Neuronal stem cell (in vitro differentiated cells): ENCODE data around the gene PPP1R26.

Source experiments
- DNase-seq: peaks from one replicate; pipeline ENCODE4 v3.0.0-alpha.2; 2013; ENCODE audit warnings: low spot score
- H2AFZ ChIP-seq: one replicate; pipeline ENCODE4 v1.6.1; 2013; ENCODE audit warnings: mild to moderate bottlenecking, low read length, inconsistent platforms
- H2AK5ac ChIP-seq: 2 replicates; pipeline ENCODE4 v1.6.1; 2013; ENCODE audit warnings: low read depth, mild to moderate bottlenecking, inconsistent platforms, low read length, moderate library complexity, mixed read lengths
- H2BK120ac ChIP-seq: 2 replicates; pipeline ENCODE4 v1.6.1; 2013; ENCODE audit warnings: low read depth, mild to moderate bottlenecking, inconsistent platforms, low read length, moderate library complexity, mixed read lengths
- H2BK12ac ChIP-seq: one replicate; pipeline ENCODE4 v1.6.1; 2013; ENCODE audit warnings: low read length, inconsistent platforms
- H2BK15ac ChIP-seq: 2 replicates; pipeline ENCODE4 v1.6.1; 2013; ENCODE audit warnings: mild to moderate bottlenecking, low read length, inconsistent platforms, mixed read lengths
- H2BK5ac ChIP-seq: one replicate; pipeline ENCODE4 v1.6.1; 2013; ENCODE audit warnings: inconsistent platforms, mild to moderate bottlenecking, low read length, moderate library complexity
- H3K14ac ChIP-seq: one replicate; pipeline ENCODE4 v1.6.1; 2013; ENCODE audit warnings: low read length, inconsistent platforms
- H3K18ac ChIP-seq: 2 replicates; pipeline ENCODE4 v1.6.1; 2013; ENCODE audit warnings: low read length, inconsistent platforms
- H3K23ac ChIP-seq: 2 replicates; pipeline ENCODE4 v1.6.1; 2013; ENCODE audit warnings: low read depth, mild to moderate bottlenecking, mixed read lengths, low read length, inconsistent platforms; ENCODE audit not compliant: poor library complexity
- H3K27ac ChIP-seq: replicated peaks from 3 replicates; pipeline ENCODE4 v1.5.1; 2013; ENCODE audit warnings: low read length, inconsistent platforms
- H3K27me3 ChIP-seq, 3 experiments: 2 replicates each; pipeline ENCODE4 v1.6.1; 2013; ENCODE audit warnings: low read length in 3 of 3, mild to moderate bottlenecking in 2 of 3, inconsistent platforms in 1 of 3, low read depth in 1 of 3, mixed read lengths in 1 of 3, moderate library complexity in 1 of 3; ENCODE audit not compliant: control insufficient read depth in 3 of 3, insufficient read depth in 3 of 3
- H3K36me3 ChIP-seq, 2 donors: replicated peaks in 1 of 2; 2 replicates each; pipeline ENCODE4 v1.6.1; 2013; ENCODE audit warnings: low read length in 2 of 2; ENCODE audit not compliant: control insufficient read depth in 2 of 2, insufficient read depth in 2 of 2
- H3K4ac ChIP-seq: 2 replicates; pipeline ENCODE4 v1.6.1; 2013; ENCODE audit warnings: inconsistent platforms, mild to moderate bottlenecking, low read length, moderate library complexity
- H3K4me1 ChIP-seq, 2 donors: 1 replicate in 1 of 2; 2 replicates in 1 of 2; pipeline ENCODE4 v1.6.1; 2013; ENCODE audit warnings: low read length in 2 of 2, low read depth in 1 of 2; ENCODE audit not compliant: control insufficient read depth in 2 of 2, insufficient read depth in 1 of 2
- H3K4me2 ChIP-seq: one replicate; pipeline ENCODE4 v1.6.1; 2013; ENCODE audit warnings: mild to moderate bottlenecking, low read length, inconsistent platforms; ENCODE audit not compliant: insufficient read depth, poor library complexity, severe bottlenecking
- H3K4me3 ChIP-seq, 2 donors: 2 replicates each; pipeline ENCODE4 v1.5.1; 2013; ENCODE audit warnings: low read length in 2 of 2, mild to moderate bottlenecking in 2 of 2, inconsistent platforms in 1 of 2, moderate library complexity in 1 of 2
- H3K79me1 ChIP-seq: one replicate; pipeline ENCODE4 v1.6.1; 2013; ENCODE audit warnings: low read depth, mild to moderate bottlenecking, inconsistent platforms, low read length, moderate library complexity
- H3K9ac ChIP-seq: one replicate; pipeline ENCODE4 v1.6.1; 2013; ENCODE audit warnings: mild to moderate bottlenecking, low read depth, low read length, inconsistent platforms; ENCODE audit not compliant: poor library complexity
- H3K9me3 ChIP-seq, 2 donors: replicated peaks in 1 of 2; 2 replicates each; pipeline versions ENCODE3 to v1.6.1; 2013; ENCODE audit warnings: low read length in 2 of 2, mild to moderate bottlenecking in 2 of 2, inconsistent platforms in 1 of 2, low read depth in 1 of 2, mixed read lengths in 1 of 2, moderate library complexity in 1 of 2; ENCODE audit not compliant: control insufficient read depth in 2 of 2, insufficient read depth in 1 of 2
- H4K8ac ChIP-seq: one replicate; pipeline ENCODE4 v1.6.1; 2013; ENCODE audit warnings: low read depth, mild to moderate bottlenecking, inconsistent platforms, low read length, moderate library complexity
- H4K91ac ChIP-seq: one replicate; pipeline ENCODE4 v1.6.1; 2013; ENCODE audit warnings: low read length, low read depth, mild to moderate bottlenecking, inconsistent platforms; ENCODE audit not compliant: poor library complexity
- WGBS, 2 donors: extraction: QIAGEN DNeasy Blood & Tissue Kit; methylation state at CpG; one replicate each; pipeline ENCODE4 v1.1.7; 2013; ENCODE audit warnings: missing lambda C conversion rate in 2 of 2, mixed read lengths in 1 of 2; ENCODE audit not compliant: insufficient read length in 2 of 2, insufficient replicate concordance in 1 of 2; ENCODE audit errors: extremely low coverage in 2 of 2; 5-methylcytosine and 5-hydroxymethylcytosine counted together

The PPP1R26 gene

GRCh38 chr9:135503371-135504261, 24.0 kb downstream of the PPP1R26 start:
- H3K4me3 ChIP-seq = peak overlapping the region in 1 of 2 donors; percentile 27
- H4K8ac ChIP-seq = no peak overlapping the region
- no peak overlapping the region for H3K18ac ChIP-seq
- H3K79me1 ChIP-seq = peaks cover 18% of the 10 kb centered on the region
- WGBS, 2 donors = no CpG with 5 or more reads among the region's 41 CpGs
- no peaks in the 10 kb centered on the region for H3K9me3 ChIP-seq
- no peak overlapping the region for H2BK15ac ChIP-seq
- peaks cover 17 to 18% of the 10 kb centered on the region in 2 donors for H3K4me1 ChIP-seq
- peaks cover 34 to 41% of the 10 kb centered on the region in 2 donors for H3K36me3 ChIP-seq
- H2BK120ac ChIP-seq = no peak overlapping the region
- no peak overlapping the region for H2AK5ac ChIP-seq
- H3K9ac ChIP-seq = no peak overlapping the region
- H3K14ac ChIP-seq = no peak overlapping the region
- no peak overlapping the region for H2BK12ac ChIP-seq
- no peak overlapping the region for H3K23ac ChIP-seq
- no peaks in the 10 kb centered on the region for H3K27me3 ChIP-seq
- no peak overlapping the region for H3K4ac ChIP-seq
- H2AFZ ChIP-seq = no peak overlapping the region
- no peak for DNase-seq
- H3K27ac ChIP-seq = no peak overlapping the region
- H2BK5ac ChIP-seq = no peak overlapping the region
- no peak overlapping the region for H3K4me2 ChIP-seq
- no peak overlapping the region for H4K91ac ChIP-seq

DNA sequence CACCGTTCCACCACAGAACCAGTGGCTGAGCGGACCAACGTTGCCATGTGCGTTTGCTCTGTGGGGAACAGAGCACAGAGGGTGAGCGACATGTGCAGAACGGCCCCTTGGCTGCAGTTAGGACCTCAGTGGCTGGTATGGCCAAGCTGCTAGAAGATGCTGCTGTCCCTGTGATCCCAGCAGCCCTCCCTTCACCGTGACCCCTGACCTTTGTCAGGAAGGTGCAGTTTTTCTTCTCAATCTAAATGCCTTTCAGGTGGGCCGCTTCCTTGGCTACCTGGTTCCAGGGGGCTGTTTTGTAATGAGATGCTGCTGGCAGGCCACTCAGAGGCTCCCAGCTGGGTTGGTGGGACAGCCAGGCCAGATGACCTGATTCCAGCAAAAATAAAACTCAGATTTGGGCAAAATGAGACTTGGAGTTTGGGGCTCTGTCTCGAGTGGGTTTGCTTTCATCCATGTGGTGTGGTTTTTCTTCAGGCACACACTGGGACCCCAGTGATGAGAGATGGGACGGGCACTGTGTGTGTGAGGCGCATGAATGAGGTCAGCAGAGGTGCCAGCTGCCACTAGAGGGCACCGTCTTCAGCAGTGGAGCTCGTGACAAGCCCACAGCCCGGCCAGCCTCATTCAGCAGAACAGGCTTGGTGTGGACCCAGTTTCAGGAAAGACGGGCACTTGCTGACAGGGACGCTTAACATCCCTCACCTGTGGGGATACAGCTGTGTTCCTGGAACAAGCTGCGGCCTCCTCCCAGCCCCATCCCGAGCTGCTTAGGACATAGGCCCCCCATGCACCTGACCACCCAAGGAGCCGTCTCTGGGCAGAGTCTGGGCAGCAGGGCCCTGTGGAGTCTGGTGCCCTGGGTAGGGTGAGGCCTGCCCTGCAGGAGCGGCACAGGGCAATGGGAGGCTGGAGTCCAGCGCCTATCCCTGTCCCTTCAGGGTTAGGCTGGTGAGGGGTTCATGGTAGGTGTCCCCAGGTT, 25.0 kb downstream of the PPP1R26 start:
- H3K23ac ChIP-seq = peak overlapping the region; percentile 62
- H4K8ac ChIP-seq = no peak overlapping the region
- H2BK12ac ChIP-seq = no peak overlapping the region
- H2AFZ ChIP-seq = no peak overlapping the region
- no CpG with 5 or more reads among the region's 21 CpGs for WGBS, 2 donors
- H3K4me2 ChIP-seq = no peak overlapping the region
- peak overlapping the region; percentile 76 for H2BK120ac ChIP-seq
- peaks cover 18% of the 10 kb centered on the region for H3K79me1 ChIP-seq
- no peak overlapping the region for H4K91ac ChIP-seq
- peak overlapping the region in 1 of 2 donors; percentile 27 for H3K4me3 ChIP-seq
- no peak overlapping the region for H2BK15ac ChIP-seq
- H3K18ac ChIP-seq = no peak overlapping the region
- H3K36me3 ChIP-seq = peaks cover 34 to 41% of the 10 kb centered on the region in 2 donors
- H3K9ac ChIP-seq = peak overlapping the region; percentile 57
- peaks cover 15 to 17% of the 10 kb centered on the region in 2 donors for H3K4me1 ChIP-seq
- DNase-seq = peak; percentile 45
- H2AK5ac ChIP-seq = peak overlapping the region; percentile 91
- no peak overlapping the region for H2BK5ac ChIP-seq
- peaks cover 0 to 3% of the 10 kb centered on the region in 2 donors for H3K9me3 ChIP-seq
- H3K27ac ChIP-seq = no peak overlapping the region
- no peaks in the 10 kb centered on the region for H3K27me3 ChIP-seq
- no peak overlapping the region for H3K14ac ChIP-seq
- H3K4ac ChIP-seq = no peak overlapping the region

DNA sequence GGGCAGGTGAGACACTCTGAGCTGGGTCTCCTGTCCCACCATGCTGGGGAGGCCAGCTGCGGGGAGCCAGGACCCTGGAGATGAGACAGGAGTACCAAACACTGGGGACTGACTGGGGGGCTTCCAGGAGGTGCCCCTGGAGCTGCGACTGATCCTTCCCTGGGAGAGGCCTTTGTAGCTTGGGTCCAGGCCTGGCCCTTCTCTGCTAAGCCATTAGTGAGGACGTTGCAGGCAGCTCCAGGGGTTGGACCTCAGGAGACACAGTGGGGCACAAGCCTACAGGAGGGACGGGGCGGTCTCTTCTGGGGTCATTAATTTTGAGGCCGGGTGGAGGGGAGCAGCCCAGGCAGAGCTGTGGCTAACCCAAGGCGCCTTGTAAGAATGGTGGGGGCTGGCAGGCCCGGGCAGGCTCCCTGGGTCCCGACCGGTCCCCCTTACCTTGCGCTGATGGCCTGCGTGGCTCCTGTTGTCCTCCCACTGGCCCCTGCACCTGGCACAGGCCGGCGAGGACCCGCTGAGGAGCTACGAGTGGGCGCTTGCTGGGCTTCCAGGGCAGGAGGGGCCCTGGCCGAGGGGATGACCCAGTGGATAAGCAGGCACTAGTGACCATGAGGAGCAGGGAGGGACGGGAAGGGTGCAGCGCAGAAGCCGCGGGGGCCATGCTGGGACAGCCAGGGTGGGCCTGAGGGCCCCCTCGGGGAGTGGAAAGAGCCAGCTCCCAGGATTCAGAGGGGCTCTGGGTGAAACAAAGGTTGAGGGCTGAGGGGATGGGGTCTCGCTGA, 26.0 kb downstream of the PPP1R26 start:
- H2BK120ac ChIP-seq = no peak overlapping the region
- H2BK12ac ChIP-seq = peak overlapping the region; percentile 6
- peaks cover 0 to 3% of the 10 kb centered on the region in 2 donors for H3K9me3 ChIP-seq
- no peak overlapping the region for H3K9ac ChIP-seq
- H3K14ac ChIP-seq = peak overlapping the region; percentile 17
- no peak overlapping the region for H4K91ac ChIP-seq
- H3K79me1 ChIP-seq = peaks cover 17% of the 10 kb centered on the region
- peak overlapping the region; percentile 78 for H2AFZ ChIP-seq
- peaks cover 15 to 17% of the 10 kb centered on the region in 2 donors for H3K4me1 ChIP-seq
- H4K8ac ChIP-seq = no peak overlapping the region
- no CpG with 5 or more reads among the region's 24 CpGs for WGBS, 2 donors
- H3K4me2 ChIP-seq = no peak overlapping the region
- DNase-seq = no peak
- H2AK5ac ChIP-seq = peak overlapping the region; percentile 95
- no peak overlapping the region for H3K4ac ChIP-seq
- peaks cover 34 to 41% of the 10 kb centered on the region in 2 donors for H3K36me3 ChIP-seq
- H3K27me3 ChIP-seq = no peaks in the 10 kb centered on the region
- peak overlapping the region; percentile 85 for H3K18ac ChIP-seq
- H3K23ac ChIP-seq = peak overlapping the region; percentile 62
- H2BK5ac ChIP-seq = no peak overlapping the region
- H3K27ac ChIP-seq = no peak overlapping the region
- H2BK15ac ChIP-seq = no peak overlapping the region
- no peak overlapping the region for H3K4me3 ChIP-seq
